ENCODE results near the gene SPDL1. TPM values are rescaled to one million over a fixed set of nuclear protein-coding genes. Genes with fewer than 3 reads are reported as not detected.

Gene SPDL1
- total RNA-seq, 1 experiment from 2014 or later: 72.6 TPM

GRCh38 chr5:169653091-169653490 lies 69.5 kb downstream of the SPDL1 start:
- Histone ChIP-seq H3K4me3 (ENCODE audit: low read depth in 2 of 2, low read length in 2 of 2) (no peak overlapping the region), H3K27me3 (ENCODE audit: control insufficient read depth, insufficient read depth, low read length) (no peaks in the 10 kb centered on the region), H3K27ac (ENCODE audit: low read length) (no peak overlapping the region), H3K36me3 (ENCODE audit: control insufficient read depth, insufficient read depth, low read length) (no peaks in the 10 kb centered on the region), H3K9me3 (ENCODE audit: control insufficient read depth, insufficient read depth, low read depth, low read length) (no peaks in the 10 kb centered on the region), H3K4me1 (ENCODE audit: control insufficient read depth, insufficient read depth, low read length) (no peaks in the 10 kb centered on the region)
- in situ Hi-C loops (cut with HindIII; ENCODE audit: low pct_unique_long_range_greater_than_20kb, low sequenced_read_pairs): no loop called here
- intact Hi-C loops (cut with micrococcal nuclease; ENCODE audit: unreplicated experiment): no loop called here
- POLR2A ChIA-PET: no interaction called here
- DNase-seq (ENCODE audit: low read depth, low spot score) (no peak), ATAC-seq (no peak)
- TF ChIP-seq TCF7L2 (IDR thresholded peaks at IDR 0.05; ENCODE audit: low read depth, low read length): no peak
- no peak for TF ChIP-seq REST (IDR thresholded peaks at IDR 0.05; ENCODE audit: insufficient read depth in 1 of 2, low read depth in 2 of 2, low read length in 1 of 2)
- no peak for TF ChIP-seq POLR2AphosphoS5 (IDR thresholded peaks at IDR 0.05; ENCODE audit: low read depth, low read length)
- no peak for TF ChIP-seq CTCF (IDR thresholded peaks at IDR 0.05)
- no peak for TF ChIP-seq SIN3A (IDR thresholded peaks at IDR 0.05; ENCODE audit: borderline replicate concordance, insufficient read depth, low read depth, low read length)
- CTCF ChIA-PET: no interaction called here
- BruUV-seq (replicated peaks): no TSS peak

Other genes starting within 250 kb of the SPDL1 start
- 1.4 TPM for gene DOCK2, start 53.5 kb downstream of the SPDL1 start, total RNA-seq (2021; ENCODE audit: unreplicated experiment)

Data from Panc1 (cell line).